B cell (primary cell): ENCODE measurements around the gene SOCS2. TPM values are rescaled to one million over a fixed set of nuclear protein-coding genes. Genes with fewer than 3 reads are reported as not detected.

Experiments
- ATAC-seq: fragments of 200-7000 bp; cut with Tn5 transposase; one replicate; pipeline ENCODE4 v1.10.0; 2021; ENCODE audit warnings: low read depth, mild to moderate bottlenecking, moderate number of reproducible peaks, moderate library complexity
- CTCF ChIA-PET: fragments of 350-600 bp; sonication (Branson Sonifier 250); formaldehyde crosslinking; loops from one replicate; lab custom pipeline; 2021; ENCODE audit warnings: antibody characterized with exemption, inconsistent platforms; lab: Charles Lee
- POLR2A ChIA-PET: fragments of 350-600 bp; sonication (Branson Sonifier 250); formaldehyde crosslinking; loops from one replicate; lab custom pipeline; 2021; ENCODE audit warnings: antibody characterized with exemption; lab: Charles Lee
- DNase-seq: peaks from one replicate; pipeline ENCODE4 v3.0.0; 2013
- H2AFZ ChIP-seq: 2 replicates; pipeline ENCODE4 v1.6.1; 2012; ENCODE audit warnings: mild to moderate bottlenecking, low read depth, low read length; ENCODE audit not compliant: insufficient read depth, poor library complexity, severe bottlenecking
- H3K27ac ChIP-seq, 2 donors: 1 replicate in 1 of 2; 2 replicates in 1 of 2; pipeline ENCODE4 v1.5.1; 2012 to 2013; ENCODE audit warnings: low read length in 2 of 2, mild to moderate bottlenecking in 2 of 2, moderate library complexity in 1 of 2
- H3K27me3 ChIP-seq, 4 experiments: fragments of 200-600 bp in 1 of 4; sonication (generic) in 1 of 4; replicated peaks in 1 of 4; 1 replicate in 2 of 4; 2 replicates in 2 of 4; pipeline versions ENCODE4 v1.6.1 to v1.7.0; 2013 to 2016; ENCODE audit warnings: low read length in 3 of 4, mild to moderate bottlenecking in 2 of 4, mixed read lengths in 1 of 4, moderate library complexity in 1 of 4; ENCODE audit not compliant: insufficient read depth in 4 of 4, control insufficient read depth in 3 of 4; ENCODE audit errors: control extremely low read depth in 1 of 4
- H3K36me3 ChIP-seq, 2 experiments: replicated peaks in 1 of 2; 1 replicate in 1 of 2; 2 replicates in 1 of 2; pipeline versions ENCODE4 v1.6.1 to v1.7.1; 2013; ENCODE audit warnings: low read length in 1 of 2; ENCODE audit not compliant: insufficient read depth in 2 of 2, control insufficient read depth in 1 of 2; ENCODE audit errors: control extremely low read depth in 1 of 2, extremely low read depth in 1 of 2
- H3K4me1 ChIP-seq, 2 donors: fragments of 200-600 bp in 1 of 2; sonication (generic) in 1 of 2; 1 replicate in 1 of 2; 2 replicates in 1 of 2; pipeline versions ENCODE4 v1.5.1 to v1.6.1; 2013 to 2017; ENCODE audit warnings: low read length in 2 of 2; ENCODE audit not compliant: control insufficient read depth in 2 of 2, insufficient read depth in 2 of 2
- H3K4me2 ChIP-seq: replicated peaks from 2 replicates; pipeline ENCODE3; 2012; ENCODE audit warnings: mild to moderate bottlenecking, low read depth, low read length; ENCODE audit not compliant: poor library complexity, severe bottlenecking
- H3K4me3 ChIP-seq, 5 experiments: fragments of 200-600 bp in 1 of 5; sonication (generic) in 1 of 5; 1 replicate in 3 of 5; 2 replicates in 2 of 5; pipeline versions ENCODE4 v1.5.1 to v1.7.0; 2011 to 2016; ENCODE audit warnings: low read length in 4 of 5, mild to moderate bottlenecking in 4 of 5, low read depth in 2 of 5, control low read depth in 1 of 5, moderate library complexity in 1 of 5; ENCODE audit not compliant: insufficient read depth in 1 of 5; ENCODE audit errors: control extremely low read depth in 1 of 5, extremely low read depth in 1 of 5
- H3K79me2 ChIP-seq: fragments of 200-600 bp; sonication (generic); one replicate; pipeline ENCODE4 v1.6.0; 2016; ENCODE audit warnings: low read length; ENCODE audit not compliant: control insufficient read depth, insufficient read depth
- H3K9ac ChIP-seq: fragments of 200-600 bp; sonication (generic); 2 replicates; pipeline ENCODE4 v1.6.1; 2017; ENCODE audit warnings: mild to moderate bottlenecking, low read length, moderate library complexity
- H3K9me3 ChIP-seq, 3 donors: one replicate each; pipeline versions ENCODE4 v1.6.1 to v1.7.1; 2013; ENCODE audit warnings: low read length in 2 of 3; ENCODE audit not compliant: control insufficient read depth in 2 of 3, insufficient read depth in 1 of 3; ENCODE audit errors: control extremely low read depth in 1 of 3
- H4K20me1 ChIP-seq: 2 replicates; pipeline ENCODE4 v1.6.0; 2012; ENCODE audit warnings: mild to moderate bottlenecking, low read length; ENCODE audit not compliant: insufficient read depth, control insufficient read depth, poor library complexity, severe bottlenecking
- H3K27ac Mint-ChIP-seq: one replicate; pipeline ENCODE4 v1.8.0; 2021; ENCODE audit warnings: mixed read lengths
- H3K27me3 Mint-ChIP-seq: one replicate; pipeline ENCODE4 v1.8.0; 2021; ENCODE audit warnings: mixed read lengths
- H3K4me1 Mint-ChIP-seq: one replicate; pipeline ENCODE4 v1.8.0; 2021; ENCODE audit warnings: mixed read lengths
- H3K4me3 Mint-ChIP-seq: one replicate; pipeline ENCODE4 v1.8.0; 2021; ENCODE audit warnings: mixed read lengths
- H3K9me3 Mint-ChIP-seq: one replicate; pipeline ENCODE4 v1.8.0; 2022; ENCODE audit warnings: mixed read lengths; ENCODE audit not compliant: insufficient read depth
- EZH2 ChIP-seq: IDR thresholded peaks from 2 replicates; pipeline ENCODE4 v1.6.1; 2012; ENCODE audit warnings: borderline replicate concordance, low read depth, mild to moderate bottlenecking, moderate library complexity, low read length; ENCODE audit not compliant: insufficient read depth, poor library complexity, severe bottlenecking
- WGBS: methylation state at CpG from one replicate; pipeline ENCODE4 v1.1.5; 2013; ENCODE audit warnings: missing lambda C conversion rate; ENCODE audit not compliant: insufficient coverage; 5-methylcytosine and 5-hydroxymethylcytosine counted together
- intact Hi-C: fragments of 100-400 bp; cut with micrococcal nuclease; formaldehyde crosslinking; loops from one replicate; pipeline ENCODE4 v1.10.0; 2022
- polyA plus RNA-seq: library from polyadenylated mRNA; depleted of rRNA; stranded (reverse); fragments of >200 nt; gene quantifications from 2 replicates; pipeline ENCODE4 v1.2.3, GENCODE V29; 2012
- total RNA-seq, 2 donors: library from RNA; stranded (reverse); fragments of 120-200 nt in 1 of 2; gene quantifications; 1 replicate in 1 of 2; 2 replicates in 1 of 2; pipeline versions ENCODE4 v1.2.3 to v1.2.4, GENCODE V29; 2013 to 2022
- TF ChIP-seq, protein P1 (sequence below): fragments of 200-600 bp; IDR thresholded peaks from one replicate; pipeline ENCODE4 v1.8.0; 2022; ENCODE audit warnings: antibody characterized with exemption, mild to moderate bottlenecking

The SOCS2 gene
- total and polyA plus RNA-seq, 2 donors (not counting 1 experiment from before 2014, with no cell fraction given) = 1.3 to 1.6 TPM

DNA sequence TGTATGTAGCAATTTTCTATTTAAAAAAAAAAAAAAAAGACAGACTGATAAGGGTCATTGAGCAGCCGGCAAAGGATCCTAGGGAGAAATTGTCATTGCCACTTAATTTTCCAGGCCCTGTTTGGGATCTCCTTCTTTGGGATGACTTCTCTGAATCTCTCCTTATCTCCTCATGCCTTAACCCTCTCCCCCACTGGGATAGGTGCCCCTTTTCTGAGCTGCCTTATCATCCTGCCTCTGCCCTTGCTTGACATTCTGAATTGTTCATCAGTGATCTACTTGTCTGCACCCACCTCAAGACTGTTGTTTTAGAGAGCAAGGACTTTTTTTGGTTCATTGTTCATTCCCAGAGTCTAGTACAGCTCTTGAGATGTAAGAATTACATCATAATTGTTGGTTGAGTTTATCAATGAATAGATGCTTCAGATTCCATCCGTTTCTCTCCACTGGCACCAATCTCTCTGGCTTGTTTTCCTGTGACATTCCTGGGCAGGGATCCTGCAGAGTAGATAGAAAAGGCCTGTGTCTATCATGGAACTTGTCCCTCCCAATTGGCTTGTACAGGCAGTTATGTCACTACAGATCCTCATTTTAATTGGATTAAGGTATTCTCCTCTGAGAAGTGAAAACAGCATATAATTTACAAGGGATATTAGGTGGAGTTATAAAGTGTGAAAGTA lies 42.6 kb downstream of the SOCS2 start:
- CTCF ChIA-PET = no interaction called here
- H3K4me3 Mint-ChIP-seq = no peak overlapping the region
- WGBS = 89% methylated on average over 1 of the region's 2 CpGs

DNA sequence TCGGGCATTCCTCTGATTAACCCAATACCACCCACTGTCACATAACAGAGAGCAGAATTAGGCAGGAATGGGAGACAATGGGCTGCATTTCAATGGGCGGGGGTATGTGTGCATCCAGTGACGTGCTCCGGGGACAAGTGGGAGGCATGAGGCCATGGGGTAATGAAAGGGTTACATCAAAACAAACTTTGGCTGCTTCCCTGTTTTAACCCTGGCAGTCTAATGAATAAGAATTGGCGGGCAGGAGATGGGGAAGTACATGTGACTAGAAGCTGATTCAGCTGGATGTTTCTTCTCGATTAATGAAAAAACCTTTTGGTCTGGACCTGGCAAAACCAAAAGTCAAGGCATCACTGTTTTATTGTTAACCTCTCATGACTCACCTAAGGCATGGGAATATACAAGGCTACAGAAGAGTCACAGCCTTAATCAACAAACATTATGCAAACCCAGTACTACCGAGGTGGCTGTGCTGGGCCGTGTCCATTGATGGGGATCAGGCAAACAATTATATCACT lies 44.2 kb downstream of the SOCS2 start:
- H3K4me3 ChIP-seq = no peak overlapping the region
- no peaks in the 10 kb centered on the region for H4K20me1 ChIP-seq
- ATAC-seq = no peak
- no peaks in the 10 kb centered on the region for H3K36me3 ChIP-seq
- DNase-seq = no peak
- intact Hi-C loops = no loop called here
- H3K27me3 Mint-ChIP-seq = peaks cover 26% of the 10 kb centered on the region
- WGBS = 77% methylated on average over 6 of the region's 8 CpGs
- H2AFZ ChIP-seq = no peak overlapping the region
- H3K4me1 Mint-ChIP-seq = no peaks in the 10 kb centered on the region
- H3K4me3 Mint-ChIP-seq = no peak overlapping the region
- H3K27ac ChIP-seq = no peak overlapping the region
- no peaks in the 10 kb centered on the region for H3K79me2 ChIP-seq
- no peak overlapping the region for H3K27ac Mint-ChIP-seq
- no peaks in the 10 kb centered on the region for H3K4me1 ChIP-seq
- H3K9me3 ChIP-seq = no peaks in the 10 kb centered on the region
- H3K27me3 ChIP-seq = peaks cover 0 to 6% (median 0%) of the 10 kb centered on the region in 4 experiments
- TF ChIP-seq, protein P1, sequence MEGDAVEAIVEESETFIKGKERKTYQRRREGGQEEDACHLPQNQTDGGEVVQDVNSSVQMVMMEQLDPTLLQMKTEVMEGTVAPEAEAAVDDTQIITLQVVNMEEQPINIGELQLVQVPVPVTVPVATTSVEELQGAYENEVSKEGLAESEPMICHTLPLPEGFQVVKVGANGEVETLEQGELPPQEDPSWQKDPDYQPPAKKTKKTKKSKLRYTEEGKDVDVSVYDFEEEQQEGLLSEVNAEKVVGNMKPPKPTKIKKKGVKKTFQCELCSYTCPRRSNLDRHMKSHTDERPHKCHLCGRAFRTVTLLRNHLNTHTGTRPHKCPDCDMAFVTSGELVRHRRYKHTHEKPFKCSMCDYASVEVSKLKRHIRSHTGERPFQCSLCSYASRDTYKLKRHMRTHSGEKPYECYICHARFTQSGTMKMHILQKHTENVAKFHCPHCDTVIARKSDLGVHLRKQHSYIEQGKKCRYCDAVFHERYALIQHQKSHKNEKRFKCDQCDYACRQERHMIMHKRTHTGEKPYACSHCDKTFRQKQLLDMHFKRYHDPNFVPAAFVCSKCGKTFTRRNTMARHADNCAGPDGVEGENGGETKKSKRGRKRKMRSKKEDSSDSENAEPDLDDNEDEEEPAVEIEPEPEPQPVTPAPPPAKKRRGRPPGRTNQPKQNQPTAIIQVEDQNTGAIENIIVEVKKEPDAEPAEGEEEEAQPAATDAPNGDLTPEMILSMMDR = no peak
- TF ChIP-seq EZH2 = no peak
- no peak overlapping the region for H3K4me2 ChIP-seq
- CTCF ChIA-PET = no interaction called here
- H3K9ac ChIP-seq = no peak overlapping the region
- H3K9me3 Mint-ChIP-seq = no peaks in the 10 kb centered on the region
- POLR2A ChIA-PET = no interaction called here

More for the DNA sequence above, 42.6 kb downstream of the SOCS2 start:
- H3K4me1 ChIP-seq = no peaks in the 10 kb centered on the region
- Mint-ChIP-seq H3K27me3 (peaks cover 26% of the 10 kb centered on the region), H3K27ac (no peak overlapping the region), H3K4me1 (no peaks in the 10 kb centered on the region), H3K9me3 (no peaks in the 10 kb centered on the region)
- no peak overlapping the region for H3K4me2 ChIP-seq
- no peaks in the 10 kb centered on the region for H3K36me3 ChIP-seq
- no peaks in the 10 kb centered on the region for H3K79me2 ChIP-seq
- no peak overlapping the region for H3K9ac ChIP-seq
- no peaks in the 10 kb centered on the region for H4K20me1 ChIP-seq
- ATAC-seq (no peak), DNase-seq (no peak)
- intact Hi-C loops = no loop called here
- no peak overlapping the region for H3K4me3 ChIP-seq
- peaks cover 0 to 9% (median 0%) of the 10 kb centered on the region in 4 experiments for H3K27me3 ChIP-seq
- H3K9me3 ChIP-seq = no peaks in the 10 kb centered on the region
- POLR2A ChIA-PET = no interaction called here
- TF ChIP-seq, protein P1 = no peak
- no peak for TF ChIP-seq EZH2
- H2AFZ ChIP-seq = no peak overlapping the region
- H3K27ac ChIP-seq = no peak overlapping the region
